HepG2 (cell line): ENCODE data around the gene SH2D7. TPM values are rescaled to one million over a fixed set of nuclear protein-coding genes. Genes with fewer than 3 reads are reported as not detected.
A peak's percentile ranks its signal among the peaks of the same experiment; 100 is the strongest.

ENCODE experiments used
- ARNT2 ChIP-seq: sonication (generic); formaldehyde crosslinking; IDR thresholded peaks from 2 replicates; pipeline ENCODE4 v1.8.0; 2022; ENCODE audit warnings: mild to moderate bottlenecking, low read depth, missing genetic modification reagents, moderate library complexity
- CENPT ChIP-seq: sonication (generic); formaldehyde crosslinking; IDR thresholded peaks from 2 replicates; pipeline ENCODE4 v1.8.0; 2022; ENCODE audit warnings: low read depth, mild to moderate bottlenecking, moderate library complexity, missing genetic modification reagents
- FOSL2 ChIP-seq: sonication (generic); formaldehyde crosslinking; IDR thresholded peaks from 2 replicates; pipeline ENCODE4 v1.4.0; 2020; ENCODE audit warnings: missing genetic modification reagents
- HHEX ChIP-seq: IDR thresholded peaks from 2 replicates; pipeline ENCODE4 v1.6.1; 2016; ENCODE audit warnings: control low read depth
- HNRNPK ChIP-seq: fragments of 200-400 bp; formaldehyde crosslinking; IDR thresholded peaks from 2 replicates; pipeline ENCODE4 v1.6.1; 2018; ENCODE audit warnings: low read length, low read depth, moderate library complexity, mild to moderate bottlenecking; ENCODE audit not compliant: poor library complexity, severe bottlenecking
- KLF6 ChIP-seq: IDR thresholded peaks from 2 replicates; pipeline ENCODE4 v1.8.0; 2016; ENCODE audit warnings: missing biosample characterization, missing genetic modification reagents
- PHF8 ChIP-seq: sonication (generic); formaldehyde crosslinking; IDR thresholded peaks from 2 replicates; pipeline ENCODE4 v1.5.0; 2020; ENCODE audit warnings: missing genetic modification reagents
- RAD51 ChIP-seq: fragments of 450-650 bp; IDR thresholded peaks from 2 replicates; pipeline ENCODE4 v1.6.1; 2016; ENCODE audit warnings: borderline replicate concordance
- RERE ChIP-seq: IDR thresholded peaks from 2 replicates; pipeline ENCODE4 v1.6.1; 2016; ENCODE audit warnings: low read depth, missing genetic modification reagents, missing compliant biosample characterization
- SAFB2 ChIP-seq: sonication (generic); formaldehyde crosslinking; IDR thresholded peaks from 2 replicates; pipeline ENCODE4 v1.5.1; 2020; ENCODE audit warnings: missing genetic modification reagents, low read depth, mild to moderate bottlenecking, borderline replicate concordance
- ZFY ChIP-seq: sonication (generic); formaldehyde crosslinking; IDR thresholded peaks from 2 replicates; pipeline ENCODE4 v1.4.0; 2020; ENCODE audit warnings: missing genetic modification reagents
- ZMYM3 ChIP-seq: sonication (generic); formaldehyde crosslinking; IDR thresholded peaks from 2 replicates; pipeline ENCODE4 v1.5.1; 2020; ENCODE audit warnings: mild to moderate bottlenecking, missing genetic modification reagents
- ZNF280B ChIP-seq: sonication (generic); formaldehyde crosslinking; IDR thresholded peaks from 2 replicates; pipeline ENCODE4 v1.5.0; 2020; ENCODE audit warnings: missing genetic modification reagents, mild to moderate bottlenecking, borderline replicate concordance
- ZNF362 ChIP-seq: sonication (generic); formaldehyde crosslinking; IDR thresholded peaks from 2 replicates; pipeline ENCODE4 v1.4.0; 2020; ENCODE audit warnings: missing genetic modification reagents, mild to moderate bottlenecking, borderline replicate concordance
- ZNF414 ChIP-seq: sonication (generic); formaldehyde crosslinking; IDR thresholded peaks from 2 replicates; pipeline ENCODE4 v1.5.0; 2020; ENCODE audit warnings: missing genetic modification reagents
- ZNF547 ChIP-seq: sonication (generic); formaldehyde crosslinking; IDR thresholded peaks from 2 replicates; pipeline ENCODE4 v1.5.1; 2020; ENCODE audit warnings: mild to moderate bottlenecking, missing genetic modification reagents
- ZNF704 ChIP-seq: sonication (generic); formaldehyde crosslinking; IDR thresholded peaks from 2 replicates; pipeline ENCODE4 v1.8.1; 2023; ENCODE audit warnings: mild to moderate bottlenecking, inconsistent platforms, moderate library complexity, missing genetic modification reagents, borderline replicate concordance
- ZNF747 ChIP-seq: sonication (generic); formaldehyde crosslinking; IDR thresholded peaks from 2 replicates; pipeline ENCODE4 v1.8.1; 2023; ENCODE audit warnings: missing genetic modification reagents, mild to moderate bottlenecking, borderline replicate concordance
- ZNF878 ChIP-seq: sonication (generic); formaldehyde crosslinking; IDR thresholded peaks from 2 replicates; pipeline ENCODE4 v1.8.1; 2023; ENCODE audit warnings: mild to moderate bottlenecking, missing genetic modification reagents, moderate library complexity
- polyA plus RNA-seq, 8 experiments: library from polyadenylated mRNA; depleted of rRNA in 3 of 8; stranded (reverse) in 7 of 8; unstranded in 1 of 8; fragments of >200 nt; fragmentation: Illumina TruSeq in 4 of 8; extraction: Trizol in 4 of 8; gene quantifications; 2 replicates each; pipeline versions ENCODE4 v1.2.1 to v1.2.3, GENCODE V29; 2011 to 2016; ENCODE audit warnings: low read depth in 4 of 8, missing spikeins in 1 of 8, mixed read lengths in 1 of 8; ENCODE audit not compliant: insufficient read depth in 1 of 8
- total RNA-seq, 5 experiments: library from RNA; depleted of rRNA; stranded (reverse); fragments of >200 nt; fragmentation: Illumina TruSeq; extraction: Trizol; gene quantifications; 2 replicates each; pipeline ENCODE4 v1.2.3, GENCODE V29; 2016; ENCODE audit warnings: low read depth in 1 of 5

Gene SH2D7
- total and polyA plus RNA-seq, 2 of the 13 experiments (the other 11 are each of a cell fraction or from before 2014, with no cell fraction given) = not detected

GRCh38 chr15:78065284-78065872 is 27.0 kb upstream of the SH2D7 start (continued):
- TF ChIP-seq SAFB2 (CRISPR knock-in tag) = peak; percentile 41; the same call in 1 of the 2 replicates
- no peak for TF ChIP-seq HNRNPK
- no peak for TF ChIP-seq CENPT
- peak; percentile 97 for TF ChIP-seq ZNF414 (CRISPR knock-in tag)
- TF ChIP-seq HHEX (CRISPR knock-in tag) = peak; percentile 68
- 0 out of 2 replicates have a peak, but pooled peaks have one; percentile 58 for TF ChIP-seq ZNF704 (CRISPR knock-in tag)
- peak; percentile 70 for TF ChIP-seq ZFY
- peak; percentile 89 for TF ChIP-seq FOSL2 (CRISPR knock-in tag)
- peak; percentile 72; the same call in 1 of the 2 replicates for TF ChIP-seq ZNF547 (CRISPR knock-in tag)
- peak; percentile 61; the same call in 1 of the 2 replicates for TF ChIP-seq ZNF362 (CRISPR knock-in tag)
- TF ChIP-seq RERE (CRISPR knock-in tag) = peak; percentile 85
- peak; percentile 87; the same call in 1 of the 2 replicates for TF ChIP-seq ZMYM3 (CRISPR knock-in tag)
- peak; percentile 80; the same call in 1 of the 2 replicates for TF ChIP-seq KLF6 (CRISPR knock-in tag)
- peak; percentile 62; the same call in 1 of the 2 replicates for TF ChIP-seq ARNT2
- TF ChIP-seq RAD51 = no peak
- no peak for TF ChIP-seq ZNF280B (CRISPR knock-in tag)
- peak; percentile 89; the same call in 1 of the 2 replicates for TF ChIP-seq ZNF747
- peak; percentile 99 for TF ChIP-seq ZNF878
- peak; percentile 52 for TF ChIP-seq PHF8 (CRISPR knock-in tag)
